H1 (cell line): Measurements from ENCODE around the gene KLF13. TPM values are rescaled to one million over a fixed set of nuclear protein-coding genes. Genes with fewer than 3 reads are reported as not detected.

Experiments used
- CTCF ChIA-PET: fragments of 300-600 bp; sonication (Branson Sonifier 250); formaldehyde crosslinking; loops from one replicate; lab custom pipeline; 2021; ENCODE audit not compliant: partially characterized antibody; lab: Charles Lee
- POLR2A ChIA-PET: fragments of 300-600 bp; sonication (Branson Sonifier 250); formaldehyde crosslinking; loops from one replicate; lab custom pipeline; 2021; ENCODE audit warnings: inconsistent platforms; ENCODE audit not compliant: partially characterized antibody; lab: Charles Lee
- DNase-seq, 2 experiments: peaks; one replicate each; pipeline versions ENCODE4 v3.0.0 to v3.0.0-alpha.2; 2010 to 2022; ENCODE audit warnings: low spot score in 2 of 2, low read depth in 1 of 2, mixed read lengths in 1 of 2
- FAIRE-seq: peaks from 2 replicates; lab custom pipeline; 2011; peaks lifted over from hg19 to GRCh38; lab: Jason Lieb, UNC
- H2AFZ ChIP-seq: 2 replicates; pipeline ENCODE4 v1.8.1; 2012; ENCODE audit warnings: low read length, inconsistent platforms
- H2AK5ac ChIP-seq: 2 replicates; pipeline ENCODE4 v1.6.1; 2013; ENCODE audit warnings: low read depth, low read length
- H2BK120ac ChIP-seq: replicated peaks from 2 replicates; pipeline ENCODE3; 2013; ENCODE audit warnings: low read depth, low read length, inconsistent platforms
- H2BK12ac ChIP-seq: 2 replicates; pipeline ENCODE4 v1.6.1; 2013; ENCODE audit warnings: low read depth, low read length
- H2BK15ac ChIP-seq: 2 replicates; pipeline ENCODE4 v1.6.1; 2013; ENCODE audit warnings: low read length
- H2BK20ac ChIP-seq: 2 replicates; pipeline ENCODE4 v1.6.1; 2013; ENCODE audit warnings: low read length
- H2BK5ac ChIP-seq: 2 replicates; pipeline ENCODE4 v1.6.1; 2013; ENCODE audit warnings: low read depth, low read length
- H3K14ac ChIP-seq: 2 replicates; pipeline ENCODE4 v1.6.1; 2013; ENCODE audit warnings: inconsistent platforms; ENCODE audit not compliant: insufficient read length
- H3K18ac ChIP-seq: 2 replicates; pipeline ENCODE4 v1.6.1; 2013; ENCODE audit warnings: low read length; ENCODE audit errors: extremely low read depth
- H3K23ac ChIP-seq: 2 replicates; pipeline ENCODE4 v1.6.1; 2013; ENCODE audit warnings: inconsistent platforms; ENCODE audit not compliant: insufficient read length
- H3K23me2 ChIP-seq: 2 replicates; pipeline ENCODE4 v1.6.1; 2013; ENCODE audit warnings: low read depth, low read length
- H3K27ac ChIP-seq: 2 replicates; pipeline ENCODE4 v1.6.1; 2011; ENCODE audit warnings: low read depth, low read length, inconsistent platforms
- H3K27me3 ChIP-seq, 4 experiments: replicated peaks in 1 of 4; 1 replicate in 1 of 4; 2 replicates in 3 of 4; pipeline versions ENCODE4 v1.6.1 to v1.8.1; 2011 to 2013; ENCODE audit warnings: low read length in 3 of 4, mild to moderate bottlenecking in 3 of 4, inconsistent platforms in 2 of 4, mixed read lengths in 2 of 4, moderate library complexity in 1 of 4; ENCODE audit not compliant: control insufficient read depth in 3 of 4, insufficient read depth in 3 of 4; ENCODE audit errors: extremely low read depth in 1 of 4
- H3K36me3 ChIP-seq, 4 experiments: 2 replicates each; pipeline versions ENCODE4 v1.6.1 to v1.8.1; 2011 to 2013; ENCODE audit warnings: mild to moderate bottlenecking in 4 of 4, low read length in 3 of 4, moderate library complexity in 2 of 4, control low read depth in 1 of 4, inconsistent platforms in 1 of 4; ENCODE audit not compliant: insufficient read depth in 4 of 4, control insufficient read depth in 2 of 4
- H3K4ac ChIP-seq: replicated peaks from 2 replicates; pipeline ENCODE3; 2013; ENCODE audit warnings: low read length, low read depth, mixed read lengths, inconsistent platforms; ENCODE audit not compliant: insufficient read length
- H3K4me1 ChIP-seq, 4 experiments: replicated peaks in 1 of 4; 1 replicate in 1 of 4; 2 replicates in 3 of 4; pipeline versions ENCODE4 v1.6.1 to v1.8.1; 2011 to 2013; ENCODE audit warnings: low read length in 3 of 4, inconsistent platforms in 2 of 4, mixed read lengths in 1 of 4; ENCODE audit not compliant: insufficient read depth in 4 of 4, control insufficient read depth in 3 of 4
- H3K4me2 ChIP-seq, 2 experiments: 2 replicates each; pipeline versions ENCODE4 v1.6.1 to v1.8.1; 2011 to 2013; ENCODE audit warnings: low read depth in 2 of 2, low read length in 2 of 2, control low read depth in 1 of 2, inconsistent platforms in 1 of 2, mild to moderate bottlenecking in 1 of 2; ENCODE audit not compliant: insufficient read depth in 1 of 2
- H3K4me3 ChIP-seq, 4 experiments: fragments of 200-600, 300-600 bp in 1 of 4; sonication (generic), shearing (Covaris generic), sonication (Bioruptor Twin) in 1 of 4; 2 replicates each; pipeline versions ENCODE4 v1.5.1 to v1.8.1; 2011 to 2016; ENCODE audit warnings: low read length in 4 of 4, low read depth in 3 of 4, control low read depth in 2 of 4, inconsistent platforms in 2 of 4, mild to moderate bottlenecking in 2 of 4, mixed read lengths in 1 of 4, moderate library complexity in 1 of 4; ENCODE audit not compliant: insufficient read depth in 2 of 4; ENCODE audit errors: extremely low read depth in 1 of 4
- H3K56ac ChIP-seq: replicated peaks from 2 replicates; pipeline ENCODE3; 2013; ENCODE audit warnings: low read depth, mild to moderate bottlenecking, mixed read lengths, low read length, inconsistent platforms; ENCODE audit not compliant: insufficient read length
- H3K79me1 ChIP-seq: 2 replicates; pipeline ENCODE4 v1.6.1; 2013; ENCODE audit warnings: low read depth, low read length, control low read depth
- H3K79me2 ChIP-seq, 2 experiments: 2 replicates each; pipeline versions ENCODE4 v1.6.1 to v1.8.1; 2012 to 2013; ENCODE audit warnings: low read length in 2 of 2, mild to moderate bottlenecking in 2 of 2, inconsistent platforms in 1 of 2; ENCODE audit not compliant: insufficient read depth in 2 of 2, control insufficient read depth in 1 of 2
- H3K9ac ChIP-seq, 4 experiments: replicated peaks in 1 of 4; 1 replicate in 1 of 4; 2 replicates in 3 of 4; pipeline versions ENCODE4 v1.6.1 to v1.8.1; 2011 to 2013; ENCODE audit warnings: low read depth in 3 of 4, low read length in 3 of 4, control low read depth in 2 of 4, mild to moderate bottlenecking in 2 of 4, moderate library complexity in 2 of 4, inconsistent platforms in 1 of 4; ENCODE audit errors: extremely low read depth in 1 of 4
- H3K9me3 ChIP-seq, 2 experiments: 2 replicates each; pipeline versions ENCODE4 v1.6.1 to v1.8.1; 2012 to 2013; ENCODE audit warnings: mild to moderate bottlenecking in 2 of 2, moderate library complexity in 2 of 2, control low read depth in 1 of 2, inconsistent platforms in 1 of 2, low read depth in 1 of 2, low read length in 1 of 2, mixed read lengths in 1 of 2; ENCODE audit not compliant: insufficient read depth in 2 of 2
- H4K20me1 ChIP-seq, 2 experiments: replicated peaks in 1 of 2; 2 replicates each; pipeline versions ENCODE3 to v1.8.1; 2011 to 2013; ENCODE audit warnings: inconsistent platforms in 2 of 2, low read length in 2 of 2, mild to moderate bottlenecking in 1 of 2; ENCODE audit not compliant: insufficient read depth in 2 of 2, control insufficient read depth in 1 of 2
- H4K5ac ChIP-seq: 2 replicates; pipeline ENCODE4 v1.6.1; 2013; ENCODE audit warnings: low read length, low read depth, mixed read lengths, inconsistent platforms; ENCODE audit not compliant: insufficient read length
- H4K8ac ChIP-seq: 2 replicates; pipeline ENCODE4 v1.8.0; 2013; ENCODE audit warnings: mild to moderate bottlenecking, moderate library complexity, low read length, inconsistent platforms; ENCODE audit not compliant: insufficient read depth; ENCODE audit errors: extremely low read depth
- H4K91ac ChIP-seq: replicated peaks from 2 replicates; pipeline ENCODE3; 2013; ENCODE audit warnings: low read length, mixed read lengths, inconsistent platforms; ENCODE audit not compliant: insufficient read length
- EP300 ChIP-seq, 2 experiments: IDR thresholded peaks; 1 replicate in 1 of 2; 2 replicates in 1 of 2; pipeline ENCODE4 v1.6.1; 2011 to 2012; ENCODE audit warnings: low read depth in 2 of 2, low read length in 2 of 2, mild to moderate bottlenecking in 2 of 2, borderline replicate concordance in 1 of 2, inconsistent platforms in 1 of 2, moderate library complexity in 1 of 2
- GABPA ChIP-seq: IDR thresholded peaks from 2 replicates; pipeline ENCODE4 v1.6.1; 2011; ENCODE audit warnings: mild to moderate bottlenecking, low read length, moderate library complexity, borderline replicate concordance; ENCODE audit not compliant: insufficient read depth
- PHF8 ChIP-seq: fragments of 200-600 bp; sonication (generic); conservative IDR thresholded peaks from 2 replicates; pipeline ENCODE4 v1.7.1; 2012; ENCODE audit warnings: low read depth, mild to moderate bottlenecking, inconsistent platforms, low read length, moderate library complexity
- POLR2A ChIP-seq, 2 experiments: IDR thresholded peaks; 1 replicate in 1 of 2; 2 replicates in 1 of 2; pipeline ENCODE4 v1.6.1; 2011; ENCODE audit warnings: low read depth in 2 of 2, low read length in 2 of 2, mild to moderate bottlenecking in 2 of 2; ENCODE audit errors: control extremely low read depth in 1 of 2
- RXRA ChIP-seq: IDR thresholded peaks from 2 replicates; pipeline ENCODE4 v1.6.1; 2011; ENCODE audit warnings: low read depth, mild to moderate bottlenecking, low read length, moderate library complexity; ENCODE audit not compliant: insufficient read depth
- SIRT6 ChIP-seq: IDR thresholded peaks from one replicate; pipeline ENCODE4 v1.7.1; 2012; ENCODE audit warnings: low read length, inconsistent platforms
- SP2 ChIP-seq: IDR thresholded peaks from 2 replicates; pipeline ENCODE4 v1.6.1; 2012; ENCODE audit warnings: mild to moderate bottlenecking, low read length, inconsistent platforms
- TAF1 ChIP-seq: IDR thresholded peaks from 2 replicates; pipeline ENCODE4 v1.6.1; 2011; ENCODE audit warnings: mild to moderate bottlenecking, low read depth, low read length
- YY1 ChIP-seq: IDR thresholded peaks from 2 replicates; pipeline ENCODE4 v1.6.1; 2011; ENCODE audit warnings: low read depth, mild to moderate bottlenecking, low read length
- ZNF274 ChIP-seq: IDR thresholded peaks from 2 replicates; pipeline ENCODE4 v1.7.0; 2012; ENCODE audit warnings: low read length, borderline replicate concordance; ENCODE audit errors: extremely low read depth
- WGBS, 2 experiments: shearing (Covaris generic) in 1 of 2; methylation state at CpG; one replicate each; pipeline versions ENCODE4 v1.1.6 to v1.1.7; 2013 to 2015; ENCODE audit warnings: low lambda C conversion rate in 2 of 2, mixed read lengths in 2 of 2, inconsistent platforms in 1 of 2, low coverage in 1 of 2, missing lambda C conversion rate in 1 of 2; ENCODE audit not compliant: insufficient replicate concordance in 2 of 2, insufficient coverage in 1 of 2, insufficient read length in 1 of 2; ENCODE audit errors: extremely low coverage in 1 of 2, missing lambda C conversion rate in 1 of 2; 5-methylcytosine and 5-hydroxymethylcytosine counted together
- polyA plus RNA-seq, 7 experiments: library from polyadenylated mRNA; depleted of rRNA in 3 of 7; stranded (reverse) in 5 of 7; unstranded in 2 of 7; fragments of >200 nt in 5 of 7; fragments of 200-250 nt in 2 of 7; gene quantifications; 1 replicate in 5 of 7; 2 replicates in 1 of 7; 4 replicates in 1 of 7; pipeline versions ENCODE4 v1.2.1 to v1.2.3, GENCODE V29; 2011 to 2013; ENCODE audit warnings: missing spikeins in 2 of 7, mixed read lengths in 2 of 7
- total RNA-seq: library from RNA; stranded (reverse); fragmentation: NEBNext Ultra II Directional; extraction: Animal tissue kit (Norgen Biotek cat#: 25700); gene quantifications from 2 replicates; pipeline ENCODE4 v1.2.1, GENCODE V29; 2021
- TF ChIP-seq, protein P1 (sequence below): IDR thresholded peaks from 2 replicates; pipeline ENCODE4 v1.6.1; 2011; ENCODE audit warnings: low read length, improper control_type of control experiment

Gene KLF13
- total and polyA plus RNA-seq, 2 of the 8 experiments (the other 6 are each of a cell fraction or from before 2014, with no cell fraction given) = 18.3 to 33.4 TPM

DNA sequence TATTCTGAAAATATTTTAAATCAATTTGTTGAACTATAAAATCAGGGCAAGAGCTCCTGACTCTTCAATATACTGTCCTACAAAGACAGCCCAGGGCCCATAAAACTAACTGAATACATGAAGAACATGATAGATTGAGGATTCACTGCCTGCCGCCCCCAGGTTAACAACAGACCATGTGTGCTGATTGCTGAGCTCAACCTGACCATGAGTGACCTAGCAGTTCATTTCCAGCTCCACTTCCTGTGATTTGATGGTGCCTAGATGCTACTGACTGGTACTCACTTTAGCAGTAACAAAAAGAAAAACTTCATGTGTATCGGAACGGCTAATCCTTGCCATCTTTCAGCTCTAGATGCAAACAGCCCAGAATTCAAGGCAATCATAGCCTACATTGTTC lies 9.6 kb upstream of the KLF13 start:
- H2AFZ ChIP-seq = no peak overlapping the region
- H3K27me3 ChIP-seq = no peaks in the 10 kb centered on the region
- H3K4me2 ChIP-seq = no peak overlapping the region
- no peak overlapping the region for H3K23ac ChIP-seq
- H2BK5ac ChIP-seq = no peak overlapping the region
- no peak overlapping the region for H2BK120ac ChIP-seq
- no peak overlapping the region for H2AK5ac ChIP-seq
- H4K8ac ChIP-seq = no peak overlapping the region
- no peak overlapping the region for H2BK20ac ChIP-seq
- DNase-seq = no peak
- no peak overlapping the region for H4K91ac ChIP-seq
- ChIA-PET CTCF (interaction anchor here (0.6 to 0.7 kb wide), 2 partner anchors 49 to 400 kb away, joined by 3 to 4 read pairs; no protein-coding TSS in a partner anchor), POLR2A (interaction anchor here (2.8 kb wide), 1 partner anchor 9 kb away, joined by 21 read pairs; no protein-coding TSS in a partner anchor)
- no peaks in the 10 kb centered on the region for H3K36me3 ChIP-seq
- no peak for TF ChIP-seq SP2
- TF ChIP-seq SIRT6 = no peak
- TF ChIP-seq TAF1 = no peak
- no peak for TF ChIP-seq RXRA
- no peak for TF ChIP-seq PHF8
- no peak for TF ChIP-seq GABPA
- no peak for TF ChIP-seq ZNF274
- TF ChIP-seq, protein P1, sequence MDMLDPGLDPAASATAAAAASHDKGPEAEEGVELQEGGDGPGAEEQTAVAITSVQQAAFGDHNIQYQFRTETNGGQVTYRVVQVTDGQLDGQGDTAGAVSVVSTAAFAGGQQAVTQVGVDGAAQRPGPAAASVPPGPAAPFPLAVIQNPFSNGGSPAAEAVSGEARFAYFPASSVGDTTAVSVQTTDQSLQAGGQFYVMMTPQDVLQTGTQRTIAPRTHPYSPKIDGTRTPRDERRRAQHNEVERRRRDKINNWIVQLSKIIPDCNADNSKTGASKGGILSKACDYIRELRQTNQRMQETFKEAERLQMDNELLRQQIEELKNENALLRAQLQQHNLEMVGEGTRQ = no peak
- no peak for TF ChIP-seq EP300 (IDR thresholded peaks at IDR 0.05; ENCODE audit: borderline replicate concordance in 1 of 2, low read depth in 2 of 2, low read length in 2 of 2)
- no peak for TF ChIP-seq YY1
- no peak for TF ChIP-seq POLR2A (IDR thresholded peaks at IDR 0.05; ENCODE audit: control extremely low read depth in 1 of 2, low read depth in 2 of 2, low read length in 2 of 2)
- no peaks in the 10 kb centered on the region for H4K20me1 ChIP-seq
- no peak overlapping the region for H3K9ac ChIP-seq
- H3K23me2 ChIP-seq = no peaks in the 10 kb centered on the region
- no peaks in the 10 kb centered on the region for H3K79me1 ChIP-seq
- 54% methylated on average over 3 of the region's 3 CpGs; no CpG with 5 or more reads in 1 of the 2 experiments for WGBS, 2 experiments
- H3K79me2 ChIP-seq = no peaks in the 10 kb centered on the region
- no peak overlapping the region for H3K4ac ChIP-seq
- no peak overlapping the region for H3K18ac ChIP-seq
- no peak overlapping the region for H4K5ac ChIP-seq
- peaks cover 3 to 4% of the 10 kb centered on the region in 2 experiments; a peak in 1 of 4 replicates for H3K9me3 ChIP-seq
- H3K4me3 ChIP-seq = no peak overlapping the region
- no peak overlapping the region for H3K14ac ChIP-seq
- H2BK12ac ChIP-seq = no peak overlapping the region
- H3K27ac ChIP-seq = no peak overlapping the region
- no peak for FAIRE-seq
- H3K56ac ChIP-seq = no peak overlapping the region
- no peak overlapping the region for H2BK15ac ChIP-seq
- H3K4me1 ChIP-seq = peaks cover 2 to 9% (median 6%) of the 10 kb centered on the region in 4 experiments; a peak in 6 of 7 replicates
